Ammon's horn (tissue), 1 donor: ENCODE results near the gene STX1B.
"Not testable (repeated sequence)": the region's sequence is repeated elsewhere in the genome, so short reads cannot be mapped to it uniquely, and the experiment has no call there.

ENCODE experiments used
- DNase-seq: peaks from one replicate; pipeline ENCODE4 v3.0.0-alpha.2; 2016; ENCODE audit warnings: low spot score

The STX1B gene

DNA sequence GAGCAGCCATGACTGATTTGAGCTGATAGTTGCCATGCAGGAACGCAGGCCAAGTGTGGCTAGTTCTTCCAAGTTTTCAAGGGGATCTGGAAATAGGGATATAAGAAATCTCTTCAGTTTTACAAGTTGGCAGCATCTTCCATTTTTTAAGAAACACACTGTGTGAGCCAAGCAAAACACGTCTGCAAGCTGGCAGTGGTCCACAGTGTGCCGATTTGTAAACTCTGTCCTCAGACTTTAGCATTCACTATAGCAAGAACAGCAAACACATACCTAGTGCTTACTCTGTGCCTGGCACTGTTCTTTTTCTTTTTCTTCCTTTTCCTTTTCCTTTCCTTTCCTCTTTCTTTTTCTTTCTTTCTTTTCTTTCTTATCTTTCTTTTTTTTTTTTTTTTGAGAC, 58.7 kb downstream of the STX1B start:
- no peak for DNase-seq

DNA sequence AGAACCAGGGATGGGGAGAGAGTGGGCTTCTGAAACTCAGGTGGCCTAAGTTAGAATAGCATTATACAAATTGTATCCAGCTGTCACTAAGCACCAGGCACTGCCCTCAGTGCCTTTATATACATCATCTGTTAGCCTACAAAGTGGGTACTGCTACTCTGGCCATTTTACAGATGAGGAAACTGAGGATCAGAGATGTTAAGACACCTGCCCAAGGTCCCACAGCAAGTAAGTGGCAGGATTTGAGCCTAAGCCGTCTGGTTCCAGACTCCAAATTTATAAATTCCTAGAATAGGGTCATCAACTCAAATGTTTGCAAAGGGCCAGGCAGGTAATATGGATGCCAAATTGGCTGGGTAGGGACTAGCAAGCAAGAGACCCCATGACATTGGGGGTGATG, 59.2 kb downstream of the STX1B start:
- no peak for DNase-seq

GRCh38 chr16:30950516-30951065, 59.8 kb downstream of the STX1B start:
- DNase-seq: no peak

DNA sequence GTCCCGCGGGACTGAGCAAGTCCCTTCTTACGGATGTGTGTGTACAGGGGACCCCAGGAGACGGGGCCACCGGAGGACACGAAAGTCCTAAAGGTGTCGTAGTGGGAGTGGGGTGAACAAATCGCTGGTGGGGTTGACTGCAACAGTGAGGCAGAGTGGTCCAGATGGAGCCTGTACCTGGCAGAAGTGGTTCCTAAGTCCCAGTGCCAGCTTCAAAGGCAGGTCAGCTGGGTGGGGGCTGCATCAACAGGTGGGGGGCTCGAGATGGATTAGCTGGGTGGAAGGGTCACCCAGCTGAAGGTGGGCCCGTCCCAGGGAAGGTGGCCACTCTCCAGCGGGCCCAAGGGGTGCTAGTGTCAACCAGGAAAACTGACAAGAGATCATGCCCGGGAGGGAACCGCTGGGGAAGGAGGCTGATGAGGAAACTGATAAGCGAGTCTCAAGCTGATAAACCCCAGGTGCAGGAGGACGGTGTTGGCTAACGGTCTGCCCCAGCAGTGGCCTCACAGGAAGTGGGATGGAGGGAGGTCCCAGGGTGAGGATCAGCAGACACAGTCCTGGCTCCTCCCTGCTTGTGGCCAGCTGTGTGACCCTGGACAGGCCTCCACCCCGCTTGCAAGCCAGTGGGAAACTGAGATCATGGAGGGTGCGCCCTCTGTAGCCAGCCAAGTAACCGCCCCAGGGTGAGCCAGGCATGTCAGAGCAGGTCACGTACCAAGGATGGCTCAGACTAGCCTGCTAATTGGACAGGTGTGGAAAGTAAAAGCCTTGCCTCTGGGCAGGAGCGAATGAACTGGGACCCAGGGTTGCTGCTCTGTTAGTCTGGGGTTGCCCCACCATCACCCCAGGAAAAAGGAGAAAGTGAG, 60.6 kb downstream of the STX1B start:
- peak; percentile 64 for DNase-seq

- DNase-seq: peak; percentile 84
Measured at GRCh38 chr16:30948667-30949649, 61.5 kb downstream of the STX1B start, which contains the start of gene ORAI3. ORAI3 (plus strand) TSS chr16:30949068; CDS start chr16:30949290, 222 bp downstream.

- peak; percentile 98 for DNase-seq
Measured at GRCh38 chr16:30947859-30948666, 62.4 kb downstream of the STX1B start.

DNA sequence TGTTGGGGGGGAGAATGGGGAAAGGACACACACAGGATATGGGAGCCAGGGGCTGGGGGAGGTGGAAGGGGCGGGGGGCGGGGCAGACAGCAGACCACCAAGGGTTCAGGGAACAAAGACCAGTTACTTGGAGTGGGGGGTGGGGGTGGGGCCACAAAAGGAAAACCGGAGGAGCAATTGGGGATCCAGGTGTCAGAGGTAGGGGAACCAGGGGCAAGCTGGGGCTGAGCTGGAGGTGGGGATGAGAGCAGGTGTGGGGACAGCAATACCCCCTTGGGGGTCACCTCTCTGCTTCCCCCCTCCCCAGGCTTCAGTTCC, 62.9 kb downstream of the STX1B start:
- DNase-seq: no peak

DNA sequence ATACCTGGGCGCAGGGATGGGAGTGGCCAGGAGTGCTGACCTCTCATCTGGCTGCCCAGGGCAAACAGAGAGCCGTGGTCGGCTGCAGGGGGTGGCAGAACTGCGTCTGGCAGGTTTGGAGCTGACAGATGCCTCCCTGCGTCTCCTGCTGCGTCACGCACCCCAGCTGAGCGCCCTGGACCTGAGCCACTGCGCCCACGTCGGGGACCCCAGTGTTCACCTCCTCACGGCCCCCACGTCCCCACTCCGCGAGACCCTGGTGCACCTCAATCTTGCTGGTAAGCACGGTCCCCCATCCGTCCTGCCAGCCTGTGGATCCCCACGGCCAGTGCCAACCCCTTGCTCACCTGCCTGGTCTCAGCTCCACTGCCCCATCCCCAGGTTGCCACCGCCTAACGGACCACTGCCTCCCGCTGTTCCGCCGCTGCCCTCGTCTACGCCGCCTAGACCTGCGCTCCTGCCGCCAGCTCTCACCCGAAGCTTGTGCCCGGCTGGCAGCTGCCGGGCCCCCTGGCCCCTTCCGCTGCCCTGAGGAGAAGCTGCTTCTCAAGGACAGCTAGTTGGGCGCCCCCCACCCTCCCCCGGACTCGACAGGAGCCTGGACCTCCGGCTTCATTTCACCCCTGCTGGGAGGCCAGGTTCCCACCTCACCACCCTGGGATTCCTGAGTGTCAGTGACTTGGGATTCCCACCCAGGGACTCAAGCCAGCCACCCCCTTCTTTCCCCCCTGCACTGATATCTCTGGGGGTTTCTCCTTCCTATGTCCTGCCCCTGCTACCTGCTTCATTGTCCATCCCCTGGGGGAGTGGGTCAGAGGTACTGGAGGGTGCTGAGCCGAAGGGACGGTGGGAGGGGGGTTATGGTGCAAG, 63.5 kb downstream of the STX1B start:
- no peak for DNase-seq

DNA sequence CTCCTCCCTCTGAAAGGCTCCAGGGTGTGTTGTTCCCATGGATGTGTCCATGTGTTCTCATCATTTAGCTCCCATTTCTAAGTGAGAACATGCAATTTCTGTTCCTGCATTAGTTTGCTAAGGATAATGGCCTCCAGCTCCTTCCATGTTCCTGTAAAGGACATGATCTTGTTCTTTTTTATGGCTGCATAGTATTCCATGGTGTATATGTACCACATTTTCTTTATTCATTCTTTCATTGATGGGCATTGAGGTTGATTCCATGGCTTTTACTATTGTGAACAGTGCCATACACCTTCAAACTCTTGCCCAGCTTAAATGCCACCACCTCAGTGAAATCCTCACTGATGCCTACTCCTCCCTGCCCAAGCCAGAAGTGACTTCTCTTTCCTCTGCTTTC, 66.1 kb downstream of the STX1B start:
- DNase-seq: no peak

- no peak for DNase-seq
Measured at GRCh38 chr16:30942426-30942806, 68.0 kb downstream of the STX1B start.

DNA sequence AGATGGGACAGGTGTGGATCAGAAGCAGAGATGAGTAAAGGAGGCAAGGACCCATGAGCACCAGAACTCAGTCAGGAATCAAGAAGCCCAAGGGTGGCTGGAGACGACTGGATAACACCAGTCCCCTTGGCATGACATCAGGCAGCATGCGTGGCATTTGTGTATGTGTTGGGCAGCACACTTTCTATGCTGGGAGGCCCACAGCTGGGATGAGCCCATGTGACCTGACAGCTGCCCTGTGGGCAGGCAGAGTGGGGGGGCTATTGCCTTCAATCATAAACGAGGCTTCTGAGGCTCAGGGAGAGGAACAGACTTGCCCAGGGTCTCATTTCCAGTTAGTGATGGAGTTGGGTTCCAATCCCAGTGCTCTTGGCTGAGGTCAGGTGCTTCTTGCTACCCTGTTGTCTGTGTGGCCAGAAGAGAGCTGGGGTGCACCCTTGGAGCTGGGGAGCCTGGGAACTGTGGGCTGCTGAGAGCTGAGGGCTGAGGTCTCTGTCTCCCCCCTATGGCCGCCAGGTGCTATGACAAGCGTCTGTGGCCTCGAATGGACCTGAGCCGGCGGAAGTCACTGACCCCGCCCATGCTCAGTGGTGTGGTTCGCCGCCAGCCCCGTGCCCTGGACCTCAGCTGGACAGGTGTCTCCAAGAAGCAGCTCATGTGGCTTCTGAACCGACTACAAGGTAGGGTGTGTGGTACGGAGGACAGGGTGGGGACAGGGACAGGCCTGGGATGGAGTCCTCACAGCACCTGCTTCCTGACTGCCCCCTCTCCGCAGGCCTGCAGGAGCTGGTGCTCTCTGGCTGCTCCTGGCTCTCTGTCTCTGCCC, 68.6 kb downstream of the STX1B start:
- DNase-seq: peak; percentile 77

GRCh38 chr16:30939571-30939970, 70.9 kb downstream of the STX1B start:
- DNase-seq: not testable (repeated sequence)
